NCI-H2196 (cell line): ENCODE measurements around the gene STOM.
"Not testable (repeated sequence)": the region's sequence is repeated elsewhere in the genome, so short reads cannot be mapped to it uniquely, and the experiment has no call there.

Experiments
- DNase-seq: peaks from one replicate; lab custom pipeline; 2025; ENCODE audit not compliant: unreplicated experiment; lab: John Stamatoyannopoulos, UW

The STOM gene

DNA sequence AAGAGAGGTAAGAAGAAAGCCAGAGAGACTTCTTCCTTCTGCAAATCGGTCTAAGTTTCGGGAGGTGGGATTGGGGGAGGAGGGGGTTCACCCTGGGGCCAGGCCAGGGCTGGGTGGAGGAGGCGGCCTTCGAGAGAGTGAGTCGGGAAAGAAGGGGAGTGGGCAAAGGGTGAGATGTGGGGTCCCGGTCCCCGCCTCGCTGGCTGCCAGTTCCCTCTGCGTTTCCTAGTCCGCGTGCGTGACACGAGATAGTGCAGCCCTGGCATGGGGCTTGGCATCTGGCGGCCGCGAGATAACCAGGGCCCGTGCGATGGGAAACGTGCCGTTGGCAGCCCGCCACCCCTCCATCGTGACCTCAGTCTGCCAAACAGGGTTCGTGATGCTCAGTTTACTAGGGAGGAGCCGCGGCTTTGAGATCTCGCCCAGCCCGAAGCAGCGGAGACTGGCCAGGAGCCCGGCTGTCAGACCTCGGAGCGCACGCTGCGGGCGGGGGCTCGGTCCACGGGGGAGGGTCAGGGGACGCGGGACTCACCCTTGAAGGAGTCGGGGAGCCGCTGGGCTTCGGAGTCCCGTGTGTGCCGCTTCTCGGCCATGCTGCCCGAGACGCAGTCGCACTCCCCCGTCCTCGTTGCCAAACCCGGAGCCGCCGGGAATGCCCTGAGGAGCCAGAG is at the start of gene STOM:
TSS of gene STOM (minus strand) at position 656 of the 671 bp plus-strand sequence. CDS start at position 593, 63 bp downstream.
- DNase-seq: peak; percentile 78

- no peak for DNase-seq
Measured at GRCh38 chr9:121411993-121412392, 41.9 kb upstream of the STOM start.

DNA sequence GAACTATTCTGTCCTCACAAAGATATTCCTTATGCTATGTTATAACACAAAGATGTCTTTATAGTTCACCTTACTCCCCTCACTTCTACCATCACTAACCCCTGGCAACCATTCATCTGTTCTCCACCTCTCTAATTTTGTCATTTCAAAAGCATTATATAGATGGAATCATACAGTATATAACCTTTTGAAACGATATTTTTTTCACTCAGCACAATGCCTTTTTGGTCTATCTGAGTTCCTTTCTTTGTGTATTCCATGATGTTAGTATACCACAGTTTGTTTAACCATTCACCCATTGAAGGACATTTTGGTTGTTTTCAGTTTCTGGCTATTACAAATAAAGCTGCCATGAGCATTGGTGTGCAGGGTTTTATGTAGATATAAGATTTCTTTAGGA is 35.8 kb upstream of the STOM start:
- no peak for DNase-seq

DNA sequence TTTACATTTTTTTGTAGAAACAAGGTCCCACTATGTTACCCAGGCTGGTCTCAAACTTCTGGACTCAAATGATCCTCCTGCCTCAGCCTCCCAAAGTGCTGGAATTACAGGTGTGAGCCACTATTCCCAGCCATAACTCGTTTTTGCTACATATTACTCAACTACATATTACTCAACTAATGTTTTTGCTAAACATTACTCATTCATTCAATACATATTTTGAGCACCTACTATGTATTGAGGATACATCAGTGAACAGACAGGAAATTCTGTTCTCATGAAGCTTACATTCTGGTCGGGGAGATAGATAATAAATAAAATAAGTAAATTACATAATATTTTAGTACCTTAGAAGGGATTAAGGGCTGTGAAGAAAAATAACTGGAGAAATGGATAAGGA is 34.9 kb upstream of the STOM start:
- no peak for DNase-seq

GRCh38 chr9:121399883-121400607 is 30.0 kb upstream of the STOM start:
- DNase-seq: peak; percentile 69

- DNase-seq: no peak
Measured at GRCh38 chr9:121399126-121399882, 29.3 kb upstream of the STOM start.

- no peak for DNase-seq
Measured at GRCh38 chr9:121398374-121398773, 28.3 kb upstream of the STOM start.

DNA sequence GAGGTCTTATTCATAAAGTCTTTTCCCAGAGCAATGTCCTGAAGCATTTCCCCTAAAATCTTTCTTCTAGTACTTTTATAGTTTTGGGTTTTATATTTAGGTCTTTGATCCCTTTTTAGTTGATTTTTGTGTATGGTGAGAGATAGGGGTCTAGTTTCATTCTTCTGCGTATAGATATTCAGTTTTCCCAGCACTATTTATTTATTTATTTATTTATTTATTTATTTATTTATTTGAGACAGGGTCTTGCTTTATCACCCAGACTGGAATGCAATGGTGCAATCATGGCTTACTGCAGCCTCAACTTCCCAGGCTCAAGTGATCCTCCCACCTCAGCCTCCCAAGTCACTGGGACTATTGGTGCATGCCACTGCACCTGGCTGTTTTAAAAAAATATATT is 27.2 kb upstream of the STOM start:
- DNase-seq: not testable (repeated sequence)

DNA sequence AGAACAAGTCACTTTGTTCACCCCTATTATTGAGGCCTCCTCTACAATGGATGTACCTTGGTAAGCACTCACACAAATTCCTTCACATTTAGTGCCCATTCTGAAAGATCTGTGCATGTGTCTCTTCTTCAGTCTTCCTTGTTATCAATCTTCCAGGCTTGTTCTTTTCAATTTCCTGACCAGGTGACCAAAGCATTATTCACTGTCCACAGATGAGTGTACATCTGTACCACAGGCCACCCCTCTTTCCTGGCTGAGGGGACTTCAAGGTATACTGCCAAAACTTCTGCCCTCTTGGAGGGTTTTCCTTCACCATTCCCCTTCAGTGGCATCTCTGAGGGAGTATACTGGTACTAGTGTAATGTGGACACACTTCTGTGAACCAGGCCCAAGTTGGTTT is 25.5 kb upstream of the STOM start:
- no peak for DNase-seq

- DNase-seq: no peak
Measured at GRCh38 chr9:121394292-121394691, 24.2 kb upstream of the STOM start.

DNA sequence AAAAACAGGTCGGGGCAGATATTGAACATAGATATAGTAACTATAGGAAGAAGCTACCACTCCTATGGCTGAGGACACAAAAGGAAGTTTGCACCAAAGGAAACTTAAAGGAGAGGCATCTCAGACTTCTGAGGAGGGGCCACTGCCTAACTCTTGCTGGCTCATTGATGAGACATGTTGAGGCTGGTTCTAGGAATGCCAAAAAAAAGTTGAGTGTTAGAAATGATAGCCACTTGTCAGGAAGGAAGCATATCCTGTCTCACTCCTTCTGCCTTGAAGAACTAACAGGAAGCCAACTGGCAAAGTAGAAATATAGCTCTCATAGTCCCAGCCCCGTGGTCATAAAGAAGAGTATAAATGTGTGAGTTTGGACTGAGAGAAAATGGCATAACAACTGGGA is 23.3 kb upstream of the STOM start:
- no peak for DNase-seq

DNA sequence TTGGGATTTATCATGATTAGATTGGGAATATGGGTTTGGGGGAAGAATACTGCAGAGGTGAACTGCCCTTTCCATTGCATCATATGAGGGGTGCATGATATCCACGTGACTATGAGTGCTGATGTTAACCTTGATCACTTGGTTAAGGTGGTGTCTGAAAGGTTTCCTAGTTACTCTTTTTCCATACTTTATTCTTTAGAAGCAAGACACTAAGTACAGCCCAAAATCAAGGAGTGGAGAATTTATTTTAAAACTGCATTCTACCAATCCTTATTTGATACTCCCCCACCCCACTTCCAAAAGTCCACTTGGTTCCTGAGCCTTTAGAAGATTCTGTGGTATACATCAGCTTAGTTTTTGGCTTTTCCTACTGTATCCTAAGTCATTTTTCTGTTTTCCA is 20.3 kb upstream of the STOM start:
- no peak for DNase-seq

DNA sequence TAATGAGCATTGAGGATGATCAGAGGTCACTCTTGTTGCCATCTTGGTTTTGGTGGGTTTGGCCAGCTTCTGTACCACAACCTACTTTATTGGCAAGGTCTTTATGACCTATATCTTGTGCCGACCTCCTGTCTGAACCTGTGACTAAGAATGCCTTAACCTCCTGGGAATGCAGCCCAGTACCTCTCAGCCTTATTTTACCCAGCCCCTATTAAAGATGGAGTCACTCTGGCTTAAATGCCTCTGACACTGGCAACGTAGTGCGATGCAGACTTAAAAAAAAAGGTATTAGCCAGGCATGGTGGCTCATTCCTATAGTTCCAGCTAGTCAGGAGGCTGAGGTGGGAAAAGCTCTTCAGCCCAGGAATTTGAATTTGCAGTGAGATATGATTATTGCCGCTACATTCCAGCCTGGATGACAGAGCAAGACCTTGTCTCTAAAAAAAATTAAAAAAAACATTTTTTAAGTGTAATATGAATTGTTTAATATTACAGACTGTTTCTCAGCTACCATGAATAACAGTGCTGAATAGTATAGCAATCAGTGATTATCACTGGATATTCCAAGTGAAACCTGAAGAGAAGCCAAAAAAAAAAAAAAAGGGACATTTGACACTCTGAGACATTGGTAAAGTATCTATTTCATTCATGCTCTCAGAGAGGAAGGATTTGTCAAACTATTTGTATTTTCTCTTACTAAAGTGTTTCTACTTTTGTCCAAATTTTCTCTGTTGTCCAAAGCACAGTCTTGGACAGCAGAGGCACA is 18.3 kb upstream of the STOM start:
- no peak for DNase-seq

DNA sequence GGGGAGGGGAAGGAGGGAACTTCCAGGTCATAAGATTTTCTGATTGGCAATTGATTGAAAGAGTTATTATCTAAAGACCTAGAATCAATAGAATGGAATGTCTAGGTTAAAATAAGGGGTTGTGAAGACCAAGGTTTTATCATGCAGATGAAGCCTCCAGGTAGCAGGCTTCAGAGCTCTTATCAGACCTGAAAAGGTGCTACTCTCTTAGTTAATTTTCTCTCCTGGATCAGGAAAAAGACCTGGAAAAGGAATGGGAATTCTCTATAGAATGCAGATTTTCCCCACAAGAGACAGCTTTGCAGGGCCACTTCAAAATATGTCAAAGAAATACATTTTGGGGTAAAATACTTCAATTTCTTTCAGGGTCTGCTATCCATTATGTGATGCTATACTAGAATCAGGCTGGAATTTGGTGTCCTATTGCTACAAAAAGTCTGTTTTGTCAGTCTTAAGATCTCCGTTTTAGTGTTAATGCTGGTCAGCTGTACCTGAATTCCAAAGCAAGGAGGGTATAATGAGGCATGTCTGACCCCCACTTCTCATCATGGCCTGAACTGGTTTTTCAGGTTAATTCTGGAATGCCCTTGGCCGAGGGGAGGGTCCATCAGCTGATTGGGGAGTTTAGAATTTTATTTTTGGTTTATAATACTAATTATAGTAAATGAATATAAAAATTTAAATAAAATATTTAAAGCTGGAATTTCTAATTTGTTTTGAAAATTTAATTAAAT is 16.6 kb upstream of the STOM start:
- no peak for DNase-seq

- DNase-seq: no peak
Measured at GRCh38 chr9:121383715-121384114, 13.7 kb upstream of the STOM start.

DNA sequence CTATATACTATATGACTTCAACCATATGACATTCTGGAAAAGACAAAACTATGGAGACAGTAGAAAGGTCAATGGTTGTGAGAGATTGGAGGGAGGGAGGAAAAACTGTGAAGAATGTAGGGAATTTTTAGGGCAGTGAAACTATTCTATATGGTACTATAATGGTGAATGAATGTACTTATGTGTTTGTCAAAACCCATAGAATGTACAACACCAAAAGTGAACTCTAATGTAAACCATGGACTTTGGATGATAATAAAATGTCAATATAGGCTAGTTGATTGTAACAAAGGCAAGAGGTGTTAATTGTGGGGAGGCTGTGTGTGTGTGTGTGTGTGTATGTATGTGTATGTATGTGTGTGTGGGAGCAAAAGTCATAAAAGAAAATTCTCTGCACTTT is 10.8 kb upstream of the STOM start:
- DNase-seq: no peak

- DNase-seq: no peak
Measured at GRCh38 chr9:121376214-121376830, 6.3 kb upstream of the STOM start.

GRCh38 chr9:121373011-121373729 is 3.1 kb upstream of the STOM start:
- DNase-seq: no peak

DNA sequence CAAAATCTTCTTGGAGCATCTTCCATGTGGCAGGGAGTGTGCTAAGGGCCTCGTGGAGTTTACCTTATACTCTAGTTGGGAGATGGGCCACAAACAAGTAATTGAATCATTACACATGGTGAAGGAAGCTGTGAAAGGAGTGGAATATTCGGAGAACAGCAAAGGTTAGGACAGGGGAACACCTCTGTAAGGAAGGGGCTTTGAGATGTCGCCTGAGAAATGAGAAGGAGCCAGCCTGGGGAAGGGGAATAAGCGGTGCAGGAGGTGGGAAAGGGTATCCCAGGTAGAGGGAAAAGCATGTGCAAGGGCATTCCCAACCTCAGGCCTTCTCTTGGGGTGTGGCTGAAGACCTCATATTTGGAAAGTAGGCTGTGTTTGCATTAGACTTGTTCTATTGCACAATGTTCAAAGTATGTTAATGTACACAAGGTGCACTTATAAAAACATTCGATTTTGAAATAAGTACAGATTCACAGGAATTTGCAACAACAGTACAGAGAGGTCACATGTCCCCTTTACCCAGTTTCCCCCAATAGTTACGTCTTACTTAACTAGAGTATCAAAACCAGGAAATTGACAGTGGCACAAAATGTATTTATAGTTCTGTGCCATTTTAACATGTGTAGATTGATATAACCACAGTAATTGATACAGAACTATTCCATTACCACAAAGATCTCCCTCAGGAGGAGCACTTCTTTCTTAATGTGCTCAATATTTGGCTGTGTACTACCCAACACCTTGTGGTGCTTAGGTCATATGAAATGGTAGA is 2.4 kb upstream of the STOM start:
- DNase-seq: no peak
